ENCODE data around the gene SHROOM3. TPM values are rescaled to one million over a fixed set of nuclear protein-coding genes. Genes with fewer than 3 reads are reported as not detected.

SHROOM3 gene
- total RNA-seq, result 29.2 to 43.4 TPM (median 42.7 TPM) in 3 replicates
- long read RNA-seq, partial matches to known transcripts, result 8 of 22 reads
- long read RNA-seq, other reads (novel, unspliced or antisense), result 14 of 22 reads

DNA sequence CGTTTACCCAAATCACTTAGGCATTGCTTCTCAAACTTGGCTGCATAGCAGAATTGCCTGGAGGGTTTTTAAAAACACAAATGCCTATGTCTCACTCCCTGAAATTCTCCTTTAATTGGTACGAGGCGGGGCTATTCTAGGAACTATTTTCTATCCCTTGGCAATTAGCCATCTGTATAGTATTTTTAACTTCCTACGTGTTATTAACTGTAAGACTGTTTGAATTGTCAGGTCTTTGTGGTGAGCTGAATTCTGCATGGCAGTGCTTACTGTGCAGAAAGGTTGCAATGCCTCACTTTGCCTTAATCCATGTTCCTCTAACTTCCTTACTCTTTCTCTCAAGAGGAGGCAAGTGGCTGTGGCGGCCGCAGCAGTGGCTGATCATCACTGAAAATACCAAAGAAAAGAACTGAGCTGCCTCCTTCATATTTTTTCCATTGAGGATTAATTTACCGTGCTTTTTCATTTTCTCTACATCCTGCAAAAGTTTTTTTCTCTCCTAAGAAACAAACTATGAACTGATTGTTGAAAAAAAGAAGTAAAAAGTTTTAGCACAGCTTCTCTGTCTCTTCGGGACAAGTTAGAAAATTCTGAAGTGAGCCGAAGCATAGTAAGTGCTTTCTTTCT lies at the start of gene SHROOM3:
Gene SHROOM3, plus strand, starts transcription at position 329 of the 627 bp plus-strand sequence. CDS start 824 bp downstream, outside the sequence.
- Mint-ChIP-seq H3K27me3 (ENCODE audit: low read depth) (no peaks in the 10 kb centered on the region), H3K4me1 (ENCODE audit: low read depth) (peaks cover 31% of the 10 kb centered on the region), H3K9me3 (ENCODE audit: low read depth) (peaks cover 7% of the 10 kb centered on the region), H3K27ac (ENCODE audit: unreplicated experiment) (peak within 1 kb of the TSS; percentile 79), H3K36me3 (ENCODE audit: low read depth) (no peaks in the 10 kb centered on the region), H3K4me3 (ENCODE audit: unreplicated experiment) (peak within 1 kb of the TSS; percentile 67)
- no peak for DNase-seq (ENCODE audit: low spot score)
- TF ChIP-seq, protein P1, sequence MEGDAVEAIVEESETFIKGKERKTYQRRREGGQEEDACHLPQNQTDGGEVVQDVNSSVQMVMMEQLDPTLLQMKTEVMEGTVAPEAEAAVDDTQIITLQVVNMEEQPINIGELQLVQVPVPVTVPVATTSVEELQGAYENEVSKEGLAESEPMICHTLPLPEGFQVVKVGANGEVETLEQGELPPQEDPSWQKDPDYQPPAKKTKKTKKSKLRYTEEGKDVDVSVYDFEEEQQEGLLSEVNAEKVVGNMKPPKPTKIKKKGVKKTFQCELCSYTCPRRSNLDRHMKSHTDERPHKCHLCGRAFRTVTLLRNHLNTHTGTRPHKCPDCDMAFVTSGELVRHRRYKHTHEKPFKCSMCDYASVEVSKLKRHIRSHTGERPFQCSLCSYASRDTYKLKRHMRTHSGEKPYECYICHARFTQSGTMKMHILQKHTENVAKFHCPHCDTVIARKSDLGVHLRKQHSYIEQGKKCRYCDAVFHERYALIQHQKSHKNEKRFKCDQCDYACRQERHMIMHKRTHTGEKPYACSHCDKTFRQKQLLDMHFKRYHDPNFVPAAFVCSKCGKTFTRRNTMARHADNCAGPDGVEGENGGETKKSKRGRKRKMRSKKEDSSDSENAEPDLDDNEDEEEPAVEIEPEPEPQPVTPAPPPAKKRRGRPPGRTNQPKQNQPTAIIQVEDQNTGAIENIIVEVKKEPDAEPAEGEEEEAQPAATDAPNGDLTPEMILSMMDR (IDR thresholded peaks at IDR 0.05), result no peak

DNA sequence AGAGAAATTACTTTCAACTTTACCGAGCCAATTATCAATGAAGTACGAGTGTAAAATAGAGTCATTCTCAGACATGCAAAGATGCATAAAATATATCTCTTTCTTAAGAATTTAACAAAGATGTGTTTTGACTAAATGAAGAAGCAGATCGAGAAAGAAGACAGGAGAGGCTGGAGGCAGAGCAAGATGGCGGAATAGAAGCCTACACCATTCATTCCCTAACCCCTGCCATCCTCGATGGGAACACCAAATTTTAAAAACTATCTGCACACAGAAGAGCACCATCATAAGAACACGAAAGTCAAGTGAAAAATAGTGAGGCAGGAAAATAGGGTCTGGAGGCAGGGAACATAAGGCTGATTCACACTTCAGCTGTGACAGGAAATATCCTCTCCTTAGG lies 49.1 kb upstream of the SHROOM3 start:
- Mint-ChIP-seq H3K27me3 (ENCODE audit: low read depth) (peaks cover 2% of the 10 kb centered on the region), H3K36me3 (ENCODE audit: low read depth) (peaks cover 3% of the 10 kb centered on the region), H3K27ac (ENCODE audit: unreplicated experiment) (no peak overlapping the region), H3K4me3 (ENCODE audit: unreplicated experiment) (no peak overlapping the region), H3K9me3 (ENCODE audit: low read depth) (peaks cover 26% of the 10 kb centered on the region), H3K4me1 (ENCODE audit: low read depth) (peaks cover 10% of the 10 kb centered on the region)
- DNase-seq (ENCODE audit: low spot score), result no peak
- TF ChIP-seq, protein P1 (IDR thresholded peaks at IDR 0.05), result no peak

DNA sequence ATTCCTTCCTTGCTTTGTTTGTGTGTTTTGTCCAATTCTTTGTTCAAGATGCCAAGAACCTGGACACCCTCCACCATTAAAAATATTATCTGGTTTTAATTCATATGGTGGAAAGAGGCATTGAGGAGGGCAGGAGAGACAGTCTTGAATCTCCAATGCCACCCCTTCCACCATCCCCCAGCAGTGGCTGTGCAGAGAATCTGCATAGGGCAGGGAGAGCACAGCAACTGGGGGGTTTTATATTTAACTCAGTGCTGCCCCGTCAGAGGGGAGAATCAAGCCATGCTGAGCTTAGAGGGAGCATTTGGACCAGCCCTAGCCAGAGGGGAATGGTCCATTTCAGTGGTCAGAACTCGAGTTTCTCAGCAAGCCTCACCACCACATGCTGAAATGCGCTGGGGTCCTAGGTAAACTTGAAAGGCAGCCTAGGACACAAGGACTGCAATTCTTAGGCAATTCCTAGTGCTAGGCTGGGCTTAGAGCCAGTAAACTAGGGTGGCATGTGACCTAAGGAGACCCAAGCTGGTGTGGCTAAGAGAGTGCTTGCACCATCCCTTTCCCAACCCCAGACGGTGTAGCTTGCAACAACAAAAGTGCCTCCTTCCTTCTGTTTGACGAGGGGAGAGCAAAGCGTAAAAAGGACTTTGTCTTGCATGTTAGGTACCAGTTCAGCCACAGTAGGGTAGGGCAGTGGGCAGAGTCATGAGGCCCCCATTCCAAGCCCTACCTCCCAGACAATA lies 48.3 kb upstream of the SHROOM3 start:
- Mint-ChIP-seq H3K27ac (ENCODE audit: unreplicated experiment) (no peak overlapping the region), H3K36me3 (ENCODE audit: low read depth) (peaks cover 3% of the 10 kb centered on the region), H3K9me3 (ENCODE audit: low read depth) (peaks cover 33% of the 10 kb centered on the region), H3K4me1 (ENCODE audit: low read depth) (peaks cover 10% of the 10 kb centered on the region), H3K27me3 (ENCODE audit: low read depth) (peaks cover 6% of the 10 kb centered on the region), H3K4me3 (ENCODE audit: unreplicated experiment) (no peak overlapping the region)
- TF ChIP-seq, protein P1 (IDR thresholded peaks at IDR 0.05), result no peak
- no peak for DNase-seq (ENCODE audit: low spot score)

DNA sequence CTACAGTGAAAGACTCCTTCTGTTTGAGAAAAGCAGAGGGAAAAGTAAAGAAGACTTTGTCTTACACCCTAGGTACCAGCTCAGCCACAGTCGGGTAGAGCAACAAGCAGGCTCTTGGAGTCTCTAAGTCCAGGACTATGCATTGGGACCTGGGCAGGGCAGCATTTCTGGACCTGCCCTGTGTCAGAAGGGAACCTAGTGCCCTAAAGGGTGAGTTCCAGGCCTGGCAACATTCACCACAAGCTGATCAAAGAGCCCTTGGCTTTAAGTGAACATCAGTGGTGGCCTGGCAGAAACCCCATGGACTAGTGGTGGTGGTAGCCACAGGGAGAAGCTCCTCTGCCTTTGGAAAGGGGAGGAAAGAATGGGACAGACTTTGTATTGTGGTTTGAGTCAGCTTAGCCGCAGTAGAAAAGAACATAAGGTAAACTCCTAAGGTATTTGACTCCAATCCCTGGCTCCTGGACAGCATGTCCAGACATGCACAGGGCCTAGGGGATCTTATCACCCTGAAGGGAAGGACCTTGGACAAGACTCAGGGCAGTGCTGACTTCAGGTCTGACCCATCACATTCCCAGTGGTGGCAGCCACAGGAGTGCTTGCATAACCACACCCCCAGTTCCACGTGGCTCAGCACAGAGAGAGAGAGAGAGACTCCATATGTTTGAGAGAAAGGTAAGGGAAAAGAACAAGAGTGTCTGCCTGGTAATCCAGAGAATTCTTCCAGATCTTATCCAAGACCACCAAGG lies 46.7 kb upstream of the SHROOM3 start:
- peaks cover 4% of the 10 kb centered on the region for H3K36me3 Mint-ChIP-seq (ENCODE audit: low read depth)
- no peak overlapping the region for H3K27ac Mint-ChIP-seq (ENCODE audit: unreplicated experiment)
- TF ChIP-seq, protein P1 (IDR thresholded peaks at IDR 0.05), result no peak
- peaks cover 48% of the 10 kb centered on the region for H3K9me3 Mint-ChIP-seq (ENCODE audit: low read depth)
- no peak for DNase-seq (ENCODE audit: low spot score)
- H3K4me1 Mint-ChIP-seq (ENCODE audit: low read depth), result peaks cover 10% of the 10 kb centered on the region
- H3K27me3 Mint-ChIP-seq (ENCODE audit: low read depth), result peaks cover 18% of the 10 kb centered on the region
- no peak overlapping the region for H3K4me3 Mint-ChIP-seq (ENCODE audit: unreplicated experiment)

DNA sequence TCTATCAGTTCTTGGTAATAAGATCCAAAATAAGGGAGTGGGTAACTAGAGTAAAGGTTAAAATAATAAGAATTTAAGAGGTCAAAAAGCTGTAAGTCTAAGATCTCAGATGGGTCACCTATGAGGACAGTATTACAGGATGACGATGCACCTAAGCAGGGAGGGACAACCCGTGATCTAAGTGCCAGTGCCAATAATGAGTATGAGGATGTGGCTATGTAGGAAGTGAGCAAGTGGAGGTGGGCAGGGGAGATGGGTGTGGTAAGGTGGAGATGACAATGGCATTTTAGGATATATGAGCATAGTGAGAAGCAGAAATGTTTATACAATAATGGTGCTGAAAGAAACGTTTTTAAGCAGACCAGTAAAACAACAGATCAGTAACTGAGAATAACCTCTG lies 33.4 kb upstream of the SHROOM3 start:
- TF ChIP-seq, protein P1 (IDR thresholded peaks at IDR 0.05), result no peak
- no peak overlapping the region for H3K4me3 Mint-ChIP-seq (ENCODE audit: unreplicated experiment)
- no peaks in the 10 kb centered on the region for H3K4me1 Mint-ChIP-seq (ENCODE audit: low read depth)
- no peak overlapping the region for H3K27ac Mint-ChIP-seq (ENCODE audit: unreplicated experiment)
- H3K36me3 Mint-ChIP-seq (ENCODE audit: low read depth), result peaks cover 2% of the 10 kb centered on the region
- no peak for DNase-seq (ENCODE audit: low spot score)
- peaks cover 49% of the 10 kb centered on the region for H3K27me3 Mint-ChIP-seq (ENCODE audit: low read depth)
- no peaks in the 10 kb centered on the region for H3K9me3 Mint-ChIP-seq (ENCODE audit: low read depth)

All from chondrocyte (in vitro differentiated cells).